SU-DHL-6 (cell line): Measurements from ENCODE around the gene UCN2.

Experiments
- H2AFZ ChIP-seq: fragments of 200-600 bp; sonication (generic); 2 replicates; pipeline ENCODE4 v1.6.1; 2014; ENCODE audit warnings: low read depth, mild to moderate bottlenecking, moderate library complexity, mixed read lengths, antibody characterized with exemption, low read length; ENCODE audit not compliant: severe bottlenecking
- H3F3A ChIP-seq: fragments of 200-600 bp; shearing (Covaris generic); 2 replicates; pipeline ENCODE4 v1.6.0; 2016; ENCODE audit warnings: antibody characterized with exemption, mild to moderate bottlenecking; ENCODE audit not compliant: insufficient read depth
- H3K27ac ChIP-seq: fragments of 200-600 bp; sonication (generic); 2 replicates; pipeline ENCODE4 v1.5.1; 2016; ENCODE audit warnings: low read depth, mild to moderate bottlenecking, low read length, moderate library complexity, mixed read lengths
- H3K27me3 ChIP-seq: fragments of 200-600 bp; sonication (generic), shearing (Covaris generic); 2 replicates; pipeline ENCODE4 v1.6.0; 2014; ENCODE audit warnings: mild to moderate bottlenecking, low read length
- H3K36me3 ChIP-seq: fragments of 200-600 bp; sonication (generic); 2 replicates; pipeline ENCODE4 v1.6.1; 2014; ENCODE audit warnings: mild to moderate bottlenecking, low read length, mixed read lengths
- H3K4me2 ChIP-seq: fragments of 300-600, 200-600 bp; shearing (Covaris generic), sonication (generic); 2 replicates; pipeline ENCODE4 v1.6.0; 2014; ENCODE audit warnings: low read length, low read depth, mild to moderate bottlenecking; ENCODE audit not compliant: poor library complexity, severe bottlenecking
- H3K4me3 ChIP-seq: fragments of 200-600 bp; sonication (generic); 2 replicates; pipeline ENCODE4 v1.5.1; 2014; ENCODE audit warnings: antibody characterized with exemption, low read length, mild to moderate bottlenecking, mixed read lengths; ENCODE audit not compliant: insufficient read depth, poor library complexity, severe bottlenecking
- H3K79me2 ChIP-seq: fragments of 200-600 bp; sonication (generic); 2 replicates; pipeline ENCODE4 v1.6.1; 2014; ENCODE audit warnings: mild to moderate bottlenecking, low read length, moderate library complexity; ENCODE audit not compliant: insufficient read depth
- H3K9ac ChIP-seq: fragments of 200-600 bp; sonication (generic); 2 replicates; pipeline ENCODE4 v1.7.0; 2014; ENCODE audit warnings: mild to moderate bottlenecking, low read length
- H3K9me2 ChIP-seq: fragments of 200-600 bp; sonication (generic); replicated peaks from 2 replicates; pipeline ENCODE4 v1.6.1; 2014; ENCODE audit warnings: low read length; ENCODE audit not compliant: insufficient read depth
- H3K9me3 ChIP-seq: fragments of 200-600 bp; sonication (generic); 2 replicates; pipeline ENCODE4 v1.6.1; 2014; ENCODE audit warnings: low read length, mixed read lengths; ENCODE audit not compliant: insufficient read depth
- H4K20me1 ChIP-seq: fragments of 200-600 bp; sonication (generic); 2 replicates; pipeline ENCODE4 v1.6.1; 2014; ENCODE audit warnings: low read depth, mild to moderate bottlenecking, antibody characterized with exemption, low read length, moderate library complexity, mixed read lengths
- CTCF ChIP-seq: fragments of 200-600 bp; sonication (generic); IDR thresholded peaks from one replicate; pipeline ENCODE4 v1.5.1; 2017; ENCODE audit warnings: antibody characterized with exemption, mild to moderate bottlenecking, low read length, moderate library complexity; ENCODE audit not compliant: insufficient read depth, poor library complexity, severe bottlenecking
- EZH2phosphoT487 ChIP-seq: fragments of 200-600 bp; sonication (generic), shearing (Covaris generic); conservative IDR thresholded peaks from 2 replicates; pipeline ENCODE4 v1.6.1; 2018; ENCODE audit warnings: mild to moderate bottlenecking, antibody characterized with exemption, low read length, moderate library complexity, mixed read lengths

The UCN2 gene

GRCh38 chr3:48555949-48556795 is 7.4 kb downstream of the UCN2 start:
- Histone ChIP-seq H4K20me1 (no peaks in the 10 kb centered on the region), H3K9ac (peak overlapping the region; percentile 63), H2AFZ (peak overlapping the region; percentile 79), H3K27ac (no peak overlapping the region), H3K27me3 (no peaks in the 10 kb centered on the region), H3K9me3 (no peaks in the 10 kb centered on the region), H3K9me2 (no peaks in the 10 kb centered on the region), H3K4me3 (peak overlapping the region; percentile 63), H3K4me2 (peak overlapping the region; percentile 71), H3F3A (peaks cover 10% of the 10 kb centered on the region; the same call in 1 of the 2 replicates), H3K79me2 (no peaks in the 10 kb centered on the region), H3K36me3 (no peaks in the 10 kb centered on the region)
- TF ChIP-seq CTCF (no peak), EZH2phosphoT487 (no peak)

GRCh38 chr3:48555231-48555948 is 8.2 kb downstream of the UCN2 start:
- Histone ChIP-seq H3F3A (peaks cover 10% of the 10 kb centered on the region; the same call in 1 of the 2 replicates), H3K27me3 (no peaks in the 10 kb centered on the region), H3K27ac (no peak overlapping the region), H3K4me3 (no peak overlapping the region), H4K20me1 (no peaks in the 10 kb centered on the region), H2AFZ (no peak overlapping the region), H3K9me2 (no peaks in the 10 kb centered on the region), H3K79me2 (no peaks in the 10 kb centered on the region), H3K36me3 (no peaks in the 10 kb centered on the region), H3K9ac (peak overlapping the region; percentile 63; the same call in 1 of the 2 replicates), H3K9me3 (no peaks in the 10 kb centered on the region), H3K4me2 (peak overlapping the region; percentile 71)
- TF ChIP-seq EZH2phosphoT487 (no peak), CTCF (no peak)

- H2AFZ ChIP-seq, result no peak overlapping the region
- no peaks in the 10 kb centered on the region for H3K27me3 ChIP-seq
- peaks cover 10% of the 10 kb centered on the region; the same call in 1 of the 2 replicates for H3F3A ChIP-seq
- no peak for TF ChIP-seq EZH2phosphoT487
- H3K27ac ChIP-seq, result no peak overlapping the region
- no peaks in the 10 kb centered on the region for H3K9me3 ChIP-seq
- no peaks in the 10 kb centered on the region for H4K20me1 ChIP-seq
- H3K36me3 ChIP-seq, result no peaks in the 10 kb centered on the region
- no peak overlapping the region for H3K4me2 ChIP-seq
- no peak overlapping the region for H3K4me3 ChIP-seq
- no peak overlapping the region for H3K9ac ChIP-seq
- H3K79me2 ChIP-seq, result no peaks in the 10 kb centered on the region
- H3K9me2 ChIP-seq, result no peaks in the 10 kb centered on the region
These were observed 9.4 kb downstream of the UCN2 start for GRCh38 chr3:48553886-48554845.
